GM18520 (cell line): ENCODE data around the gene CEP44.

Experiments
- ATAC-seq: cut with Tn5 transposase; IDR thresholded peaks from one replicate; pipeline ENCODE4 v1.9.1; 2021; ENCODE audit not compliant: unreplicated experiment

The CEP44 gene

DNA sequence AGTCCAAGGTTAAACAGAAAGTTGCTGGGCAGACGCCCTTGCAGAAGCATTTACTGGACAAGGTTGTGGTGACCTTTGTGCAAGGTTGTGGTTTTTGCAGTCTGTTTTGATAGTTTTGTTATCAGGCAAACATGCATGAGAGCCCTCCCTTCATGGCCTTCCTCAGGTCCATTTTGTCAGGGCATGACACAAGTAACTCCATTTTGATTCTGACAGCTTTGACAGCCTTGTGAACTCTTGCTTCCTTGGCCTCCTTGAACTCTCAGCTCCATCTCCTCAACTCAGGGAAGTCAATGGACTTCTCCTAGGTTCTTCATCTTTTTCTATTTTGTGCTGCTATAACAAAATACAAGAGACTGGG is 97.7 kb downstream of the CEP44 start:
- no peak for ATAC-seq
